ENCODE data around the gene BORCS6.

DNA sequence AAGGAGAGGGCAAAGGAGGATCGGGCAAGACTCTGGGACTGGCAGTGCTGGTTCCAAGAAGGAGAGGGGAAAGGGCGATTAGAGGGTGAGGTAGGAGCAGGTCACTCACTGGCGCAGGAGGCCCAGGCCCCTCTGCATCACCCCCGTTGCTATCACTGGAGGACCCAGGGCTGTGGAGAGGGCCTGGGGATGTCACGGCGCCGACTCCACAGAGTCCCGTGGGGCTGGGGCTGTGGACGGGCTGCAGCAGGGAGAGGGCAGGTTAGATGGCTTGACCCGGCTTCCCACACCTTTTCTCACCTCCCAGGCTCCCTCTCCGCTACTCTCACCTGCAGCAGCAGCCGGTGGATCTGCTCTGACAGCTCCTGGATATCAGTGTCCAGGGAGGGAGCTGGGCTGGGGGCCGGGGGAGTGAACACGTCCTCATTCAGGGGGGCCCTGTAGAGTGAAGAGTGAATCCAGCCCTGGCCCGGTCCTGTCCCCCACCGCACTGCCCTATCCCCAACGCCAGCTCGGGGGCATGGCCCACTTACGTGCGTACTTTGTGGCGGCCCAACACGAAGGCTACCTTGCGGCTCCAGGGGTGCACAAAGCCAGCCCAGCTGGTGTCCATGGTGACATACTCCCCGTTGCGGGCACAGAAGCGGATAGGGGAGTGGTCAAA, 42.7 kb downstream of the BORCS6 start:
- TF ChIP-seq POLR2A (IDR thresholded peaks at IDR 0.05; ENCODE audit: low read depth, low read length): no peak
- TF ChIP-seq POLR2AphosphoS5 (IDR thresholded peaks at IDR 0.05; ENCODE audit: low read depth, low read length): no peak
- no peak for TF ChIP-seq TAF1 (IDR thresholded peaks at IDR 0.05; ENCODE audit: low read depth, low read length)
- TF ChIP-seq PAX5 (IDR thresholded peaks at IDR 0.05; ENCODE audit: insufficient read depth, low read length, severe bottlenecking): no peak
- no peak for TF ChIP-seq POU2F2 (IDR thresholded peaks at IDR 0.05; ENCODE audit: low read depth, low read length)
